ENCODE results near the gene ZIC2.

Gene ZIC2

DNA sequence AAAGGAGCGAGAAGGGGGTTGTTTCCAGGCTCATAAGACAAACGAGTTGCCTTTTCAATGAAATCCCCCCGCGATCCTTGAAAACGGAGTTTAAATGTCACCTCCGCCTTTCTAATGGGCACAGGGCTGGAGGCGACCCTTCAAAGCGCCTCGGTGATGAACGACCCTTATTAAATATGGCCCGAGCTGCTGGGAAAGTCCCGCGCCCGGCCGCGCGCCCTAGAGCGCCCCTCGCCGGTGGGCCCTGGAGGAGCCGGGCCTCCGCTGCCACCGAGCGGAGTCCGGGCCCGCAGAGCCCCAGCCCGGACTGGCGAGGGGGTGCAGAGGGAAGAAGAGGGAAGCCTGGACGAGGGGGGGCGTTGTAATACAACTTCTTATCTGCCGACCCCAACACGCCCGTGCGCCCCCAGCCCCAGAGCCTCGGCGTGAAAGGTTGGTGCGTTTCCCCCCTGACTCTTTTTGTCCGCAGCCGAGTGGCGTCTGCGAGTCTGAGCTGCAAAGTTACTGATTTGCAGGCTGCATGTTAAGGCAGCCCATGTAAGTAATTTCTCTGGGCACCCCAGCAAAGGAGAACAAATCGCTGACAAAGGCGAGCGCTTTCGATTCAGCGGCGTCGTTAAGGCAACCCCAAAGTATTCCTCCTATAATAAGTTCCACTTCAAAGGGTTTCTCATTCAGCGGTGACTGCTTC, 21.9 kb upstream of the ZIC2 start:
- no peak for DNase-seq (ENCODE audit: low read depth)

GRCh38 chr13:99960663-99961311, 20.8 kb upstream of the ZIC2 start:
- DNase-seq (ENCODE audit: low read depth): no peak

- DNase-seq (ENCODE audit: low read depth): no peak
Measured at GRCh38 chr13:99961636-99962035, 19.9 kb upstream of the ZIC2 start.

DNA sequence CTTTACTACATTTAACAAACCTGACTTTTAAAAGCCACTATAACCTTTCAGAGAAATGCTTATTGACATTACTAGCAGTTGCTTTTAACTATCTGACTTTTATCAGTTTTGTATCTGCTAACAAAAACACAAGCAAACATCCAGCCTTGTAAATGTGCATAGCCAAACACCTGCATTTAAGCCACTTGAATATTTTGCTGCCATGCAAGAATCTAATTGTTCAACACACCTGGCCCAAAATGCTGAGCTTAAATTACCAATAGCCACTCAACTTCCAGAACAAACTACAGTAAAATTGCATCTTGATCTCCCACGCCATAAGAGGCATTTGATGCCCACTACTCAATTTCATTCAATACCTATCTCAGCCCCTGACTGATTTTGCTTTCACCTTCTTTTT, 19.3 kb upstream of the ZIC2 start:
- DNase-seq (ENCODE audit: low read depth): no peak

DNA sequence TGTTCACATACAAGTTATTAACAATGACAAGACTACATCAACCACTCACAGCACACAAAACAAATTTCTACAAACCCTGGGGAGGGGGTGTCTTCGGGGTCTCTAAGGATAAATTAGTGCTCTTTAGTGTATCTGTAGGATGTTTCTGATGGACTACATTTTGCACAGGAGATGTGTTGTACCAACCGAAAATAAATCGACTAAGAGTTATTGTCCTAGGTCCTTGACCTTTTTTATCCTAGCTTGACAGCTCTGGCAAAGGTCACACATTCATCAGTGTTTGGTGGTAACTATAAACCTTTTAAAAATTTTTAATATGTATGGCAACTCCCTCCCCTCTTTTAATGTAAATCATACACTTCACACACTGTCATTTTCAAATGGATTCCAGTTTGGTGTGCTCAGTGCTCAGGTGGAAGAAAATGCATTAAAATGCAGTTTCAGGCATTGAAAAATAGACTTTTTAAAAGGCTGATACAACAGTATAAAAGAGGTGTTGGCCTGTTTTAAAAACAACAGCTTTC, 17.7 kb upstream of the ZIC2 start:
- DNase-seq (ENCODE audit: low read depth): no peak

DNA sequence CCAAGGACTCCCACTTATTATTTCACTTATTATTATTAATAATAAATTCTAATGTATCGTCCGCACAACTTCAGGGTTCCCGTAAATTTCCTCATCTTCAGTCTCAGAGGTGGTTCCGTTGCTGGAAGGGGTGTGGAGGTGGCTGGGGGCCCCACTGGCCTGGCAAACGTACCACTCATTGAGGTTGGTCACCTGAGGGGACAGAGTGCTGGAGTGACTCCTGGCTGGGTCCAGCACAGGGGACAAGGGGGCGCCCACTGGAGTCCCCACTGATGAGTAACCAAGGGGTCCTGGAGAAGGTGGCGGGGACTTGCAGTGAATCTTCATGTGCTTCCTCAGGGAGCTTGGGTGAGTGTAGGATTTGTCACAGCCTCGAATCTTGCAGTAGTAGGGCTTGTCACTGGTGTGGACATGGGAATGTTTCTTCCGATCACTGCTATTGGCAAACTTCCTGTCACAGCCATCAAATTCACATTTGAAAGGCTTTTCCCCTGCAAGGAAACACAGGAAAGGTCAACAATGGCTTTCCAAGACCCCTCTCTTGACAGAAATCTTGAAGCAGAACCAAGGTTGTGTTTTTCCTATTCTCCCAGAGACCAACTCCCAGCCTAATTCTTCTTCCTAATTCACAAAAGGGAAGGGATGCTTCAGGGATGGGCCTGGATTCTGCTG, 16.1 kb upstream of the ZIC2 start:
- no peak for DNase-seq (ENCODE audit: low read depth)

- no peak for DNase-seq (ENCODE audit: low read depth)
Measured at GRCh38 chr13:99966064-99966805, 15.3 kb upstream of the ZIC2 start.

- no peak for DNase-seq (ENCODE audit: low read depth)
Measured at GRCh38 chr13:99967498-99967868, 14.1 kb upstream of the ZIC2 start.

GRCh38 chr13:99967869-99968520, 13.6 kb upstream of the ZIC2 start:
- no peak for DNase-seq (ENCODE audit: low read depth)

GRCh38 chr13:99968521-99969452, 12.8 kb upstream of the ZIC2 start:
- DNase-seq (ENCODE audit: low read depth): no peak

DNA sequence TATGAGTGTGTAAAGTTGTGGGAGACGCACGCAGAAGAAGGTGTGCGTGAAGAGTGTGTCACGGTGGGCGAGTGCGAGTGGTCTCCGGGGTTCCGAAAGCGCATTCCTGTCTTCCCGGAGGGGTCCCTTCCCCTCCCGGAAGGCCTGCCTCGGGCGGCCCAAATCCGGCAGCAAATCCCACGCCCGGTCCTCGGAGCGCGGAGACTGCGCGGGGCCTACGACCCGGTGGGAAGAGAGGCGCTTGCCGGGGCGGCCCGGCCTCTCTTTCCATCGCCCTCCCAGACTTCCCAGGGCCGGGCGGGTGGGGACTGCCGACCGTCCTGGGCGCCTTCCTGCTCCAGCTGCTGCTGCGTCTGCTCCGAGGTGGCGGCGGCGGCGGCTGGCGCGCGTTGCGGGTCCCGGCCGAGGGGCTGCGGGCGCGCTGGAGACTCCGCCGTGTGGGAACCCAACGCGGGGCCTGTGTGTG, 12.1 kb upstream of the ZIC2 start:
- DNase-seq (ENCODE audit: low read depth): no peak

GRCh38 chr13:99969919-99970650, 11.5 kb upstream of the ZIC2 start:
- no peak for DNase-seq (ENCODE audit: low read depth)

DNA sequence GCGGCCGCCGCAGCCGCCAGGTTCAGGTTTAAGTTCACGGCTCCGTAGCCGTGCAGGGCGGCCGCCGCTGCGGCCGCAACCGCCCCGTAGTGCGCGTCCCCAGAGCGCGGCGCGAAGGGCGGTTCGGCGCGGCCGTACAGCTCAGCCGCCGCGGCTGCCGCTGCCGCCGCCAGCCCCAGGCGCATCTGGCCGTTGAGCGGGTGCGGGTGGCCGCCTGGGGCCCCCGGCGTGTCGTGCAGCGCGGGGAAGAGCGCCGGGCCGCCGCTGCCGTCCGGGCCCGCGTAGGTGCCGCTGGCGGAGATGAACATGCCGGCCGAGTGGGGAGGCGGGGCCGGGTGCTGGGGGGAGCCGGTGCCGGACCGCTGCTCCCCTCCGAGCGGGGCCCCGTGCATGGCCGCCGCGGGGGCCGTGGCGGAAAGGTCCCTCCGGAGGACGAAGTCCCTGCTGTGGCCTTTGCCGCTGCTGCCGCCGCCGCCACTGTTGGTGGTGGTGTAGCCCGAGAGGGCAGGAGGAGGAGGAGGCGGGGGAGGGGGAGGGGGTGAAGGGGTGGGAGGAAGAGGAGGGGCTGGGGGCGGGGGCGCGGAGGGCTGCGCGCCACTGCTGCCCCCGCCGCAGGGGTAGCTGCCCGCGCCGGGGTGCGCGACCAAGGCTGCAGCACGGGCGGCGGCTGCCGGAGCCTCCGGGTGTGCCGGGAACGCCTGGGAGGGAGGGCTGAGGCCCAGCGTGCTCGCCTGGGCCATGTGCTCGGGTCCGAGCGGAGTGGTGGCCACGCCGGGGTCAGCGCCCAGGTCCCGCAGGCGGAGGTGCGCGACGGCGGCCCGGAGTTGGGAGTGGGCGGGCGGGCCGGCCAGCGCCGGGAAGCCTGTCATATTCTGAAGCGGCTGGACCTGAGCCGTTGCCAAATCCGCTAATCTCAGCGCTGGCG, 10.7 kb upstream of the ZIC2 start:
- no peak for DNase-seq (ENCODE audit: low read depth)

GRCh38 chr13:99971576-99972189, 9.9 kb upstream of the ZIC2 start, which contains the start of gene ZIC5:
Gene ZIC5, minus strand, starts transcription at chr13:99971767. Its CDS starts 164 bp downstream, at chr13:99971603.
- DNase-seq (ENCODE audit: low read depth): no peak

GRCh38 chr13:99972190-99972731, 9.3 kb upstream of the ZIC2 start:
- no peak for DNase-seq (ENCODE audit: low read depth)

- no peak for DNase-seq (ENCODE audit: low read depth)
Measured at GRCh38 chr13:99973163-99973807, 8.3 kb upstream of the ZIC2 start.

- DNase-seq (ENCODE audit: low read depth): no peak
Measured at GRCh38 chr13:99973808-99974185, 7.8 kb upstream of the ZIC2 start.

Data from HS-27A (cell line).